Lower leg skin (tissue), 4 donors: ENCODE measurements around the gene CRAMP1. TPM values are rescaled to one million over a fixed set of nuclear protein-coding genes. Genes with fewer than 3 reads are reported as not detected.

Experiments
- DNase-seq, 2 donors: peaks; one replicate each; pipeline ENCODE4 v3.0.0-alpha.2; 2019; ENCODE audit warnings: low spot score in 2 of 2
- H3K4me3 ChIP-seq: fragments of 200-600 bp; sonication (generic); 2 replicates; pipeline ENCODE4 v1.5.1; 2017; ENCODE audit warnings: mild to moderate bottlenecking, low read depth; ENCODE audit not compliant: poor library complexity, severe bottlenecking
- POLR2A ChIP-seq, 2 donors: fragments of 450-650 bp; IDR thresholded peaks; one replicate each; pipeline ENCODE4 v1.6.1; 2016 to 2017; ENCODE audit warnings: antibody characterized with exemption in 2 of 2, mild to moderate bottlenecking in 1 of 2, moderate library complexity in 1 of 2
- WGBS, 2 donors: methylation state at CpG; one replicate each; pipeline ENCODE4 v1.1.5; 2018; 5-methylcytosine and 5-hydroxymethylcytosine counted together
- intact Hi-C: fragments of 100-400 bp; cut with DNase I; formaldehyde crosslinking; loops from one replicate; pipeline ENCODE4 v1.15.0; 2023; ENCODE audit warnings: low total_unique reads
- total RNA-seq, 4 donors: library from RNA; depleted of rRNA; stranded (reverse); fragments of >200 nt; gene quantifications; one replicate each; pipeline ENCODE4 v1.1.0, GENCODE V29; 2016
- TF ChIP-seq, protein P1 (sequence below), 3 donors: fragments of 450-650 bp; IDR thresholded peaks; one replicate each; pipeline ENCODE4 v1.5.1; 2016; ENCODE audit warnings: antibody characterized with exemption in 3 of 3, mild to moderate bottlenecking in 3 of 3, moderate library complexity in 2 of 3

The CRAMP1 gene
- total RNA-seq, 4 donors from 2014 or later, result 14.2 to 29.6 (median 19.3) TPM

DNA sequence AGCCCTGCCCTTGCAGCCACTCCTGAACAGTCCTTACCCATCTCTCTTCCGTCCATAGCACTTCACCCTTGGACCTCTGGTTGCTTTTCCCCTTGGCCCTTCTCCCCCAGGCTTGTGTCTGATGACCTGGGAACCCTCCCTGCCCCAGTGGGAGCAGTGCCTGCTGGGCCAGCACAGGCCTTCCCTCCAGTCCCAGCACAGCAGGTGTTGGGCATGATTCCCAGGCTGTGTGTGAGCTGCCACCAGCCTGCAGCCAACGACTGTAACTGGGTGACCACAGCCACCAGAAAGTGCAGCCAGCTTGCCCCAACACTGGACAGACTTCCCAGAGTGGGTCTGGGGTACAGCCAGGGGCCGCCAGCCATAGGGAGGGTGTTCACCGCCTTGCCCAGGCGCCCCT is 30.0 kb downstream of the CRAMP1 start:
- H3K4me3 ChIP-seq, result no peak overlapping the region
- DNase-seq, result no peak
- intact Hi-C loops, result no loop called here
- TF ChIP-seq POLR2A (IDR thresholded peaks at IDR 0.05), result no peak
- TF ChIP-seq, protein P1, sequence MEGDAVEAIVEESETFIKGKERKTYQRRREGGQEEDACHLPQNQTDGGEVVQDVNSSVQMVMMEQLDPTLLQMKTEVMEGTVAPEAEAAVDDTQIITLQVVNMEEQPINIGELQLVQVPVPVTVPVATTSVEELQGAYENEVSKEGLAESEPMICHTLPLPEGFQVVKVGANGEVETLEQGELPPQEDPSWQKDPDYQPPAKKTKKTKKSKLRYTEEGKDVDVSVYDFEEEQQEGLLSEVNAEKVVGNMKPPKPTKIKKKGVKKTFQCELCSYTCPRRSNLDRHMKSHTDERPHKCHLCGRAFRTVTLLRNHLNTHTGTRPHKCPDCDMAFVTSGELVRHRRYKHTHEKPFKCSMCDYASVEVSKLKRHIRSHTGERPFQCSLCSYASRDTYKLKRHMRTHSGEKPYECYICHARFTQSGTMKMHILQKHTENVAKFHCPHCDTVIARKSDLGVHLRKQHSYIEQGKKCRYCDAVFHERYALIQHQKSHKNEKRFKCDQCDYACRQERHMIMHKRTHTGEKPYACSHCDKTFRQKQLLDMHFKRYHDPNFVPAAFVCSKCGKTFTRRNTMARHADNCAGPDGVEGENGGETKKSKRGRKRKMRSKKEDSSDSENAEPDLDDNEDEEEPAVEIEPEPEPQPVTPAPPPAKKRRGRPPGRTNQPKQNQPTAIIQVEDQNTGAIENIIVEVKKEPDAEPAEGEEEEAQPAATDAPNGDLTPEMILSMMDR (IDR thresholded peaks at IDR 0.05), result no peak
- 79 to 89% methylated on average over 5 of the region's 5 CpGs for WGBS, 2 donors

DNA sequence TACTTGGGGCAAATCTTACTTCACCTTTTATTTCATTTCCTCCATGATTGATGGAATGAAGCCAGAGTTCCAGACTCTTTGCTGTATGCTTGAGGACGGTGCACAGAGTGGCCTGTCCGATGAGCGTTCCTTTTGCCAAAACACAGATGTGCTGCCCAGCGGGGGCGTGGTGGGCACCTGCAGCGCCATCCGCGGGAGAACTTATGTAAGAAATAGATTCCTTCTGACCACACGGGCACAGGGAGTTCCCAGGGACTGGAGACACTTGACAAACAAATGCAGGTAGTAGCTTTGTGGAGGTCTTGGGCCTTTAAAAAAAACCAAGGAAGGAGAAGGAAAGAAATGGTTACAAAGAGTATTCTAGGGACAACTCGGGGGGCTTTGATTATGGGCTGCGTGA is 30.6 kb downstream of the CRAMP1 start:
- TF ChIP-seq POLR2A (IDR thresholded peaks at IDR 0.05), result no peak
- TF ChIP-seq, protein P1 (IDR thresholded peaks at IDR 0.05), result no peak
- intact Hi-C loops, result no loop called here
- WGBS, 2 donors, result 93% methylated on average over 11 of the region's 11 CpGs
- H3K4me3 ChIP-seq, result no peak overlapping the region
- DNase-seq, result no peak

DNA sequence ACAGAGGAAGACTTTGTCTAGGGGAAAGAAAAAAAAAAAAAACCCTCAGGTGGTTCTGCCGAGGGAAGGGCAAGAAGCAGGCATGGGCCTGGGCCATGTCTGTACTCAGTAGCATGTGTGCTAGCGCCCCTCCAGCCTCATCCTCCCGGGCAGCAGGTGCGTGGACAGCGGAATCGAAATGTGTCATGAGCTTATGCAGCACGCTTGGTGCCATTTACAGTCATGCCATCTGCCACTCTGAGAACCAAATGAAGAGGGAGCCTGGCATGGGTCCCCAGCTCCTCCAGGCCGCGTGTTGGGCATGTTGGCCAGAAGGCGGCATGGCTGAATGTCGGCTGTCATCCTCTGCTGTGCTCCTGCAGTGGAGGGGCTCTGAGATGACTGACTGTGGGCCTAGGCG is 31.4 kb downstream of the CRAMP1 start:
- 92 to 93% methylated on average over 12 of the region's 12 CpGs for WGBS, 2 donors
- H3K4me3 ChIP-seq, result no peak overlapping the region
- DNase-seq, result no peak
- TF ChIP-seq POLR2A (IDR thresholded peaks at IDR 0.05), result no peak
- TF ChIP-seq, protein P1 (IDR thresholded peaks at IDR 0.05), result no peak
- intact Hi-C loops, result no loop called here

DNA sequence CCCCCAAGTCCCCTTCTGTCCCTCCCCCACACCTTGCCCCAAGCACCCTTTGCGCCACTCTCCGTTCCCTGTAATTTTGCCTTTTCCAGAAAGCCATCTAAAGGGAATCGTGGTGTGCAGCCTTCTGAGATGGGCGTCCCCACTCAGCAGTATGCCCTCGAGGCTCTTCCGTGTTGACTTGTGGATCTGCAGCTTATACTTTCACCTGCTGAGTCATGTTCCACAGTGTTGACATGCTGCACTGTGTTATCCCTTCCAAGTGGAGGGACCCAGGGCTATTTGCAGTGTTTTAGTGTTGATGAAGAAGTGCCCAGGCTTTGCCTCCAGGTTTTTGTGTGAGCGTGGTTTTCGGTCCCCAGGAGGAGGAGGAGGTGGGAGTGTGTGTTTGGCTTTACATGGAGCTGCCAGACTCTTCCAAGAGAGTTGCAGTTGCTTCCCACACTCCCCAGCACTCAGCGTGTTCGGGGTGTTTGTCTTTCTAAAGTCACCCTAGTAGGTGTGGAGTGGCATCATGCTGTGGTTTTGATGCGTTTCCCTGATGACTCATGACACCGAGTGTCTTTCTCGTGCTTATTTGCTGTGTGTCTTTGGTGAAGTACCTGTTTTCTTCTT is 33.9 kb downstream of the CRAMP1 start:
- TF ChIP-seq, protein P1 (IDR thresholded peaks at IDR 0.05), result no peak
- TF ChIP-seq POLR2A (IDR thresholded peaks at IDR 0.05), result no peak
- DNase-seq, result no peak
- no peak overlapping the region for H3K4me3 ChIP-seq
- 45 to 47% methylated on average over 13 of the region's 13 CpGs for WGBS, 2 donors
- intact Hi-C loops, result no loop called here

DNA sequence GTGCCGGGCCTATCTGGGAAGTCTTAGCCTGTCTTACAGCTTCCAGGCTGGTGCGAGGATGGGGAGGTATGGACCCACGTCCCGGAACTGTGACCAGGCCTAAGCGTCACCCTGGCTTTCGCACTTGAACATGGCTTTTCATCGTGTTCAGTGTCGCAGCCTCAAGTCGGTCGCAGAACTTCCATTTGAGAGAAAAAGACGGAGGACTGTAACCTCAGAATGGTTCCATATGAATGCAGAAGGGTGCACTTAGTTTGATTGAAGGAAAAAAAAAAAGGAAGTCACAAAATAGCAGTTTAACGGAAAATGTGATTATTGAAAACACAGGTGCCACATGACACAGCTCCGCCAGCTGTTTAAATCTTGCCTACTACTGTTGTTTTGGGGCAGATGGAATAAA is 35.7 kb downstream of the CRAMP1 start:
- 89 to 90% methylated on average over 13 of the region's 13 CpGs for WGBS, 2 donors
- intact Hi-C loops, result no loop called here
- no peak overlapping the region for H3K4me3 ChIP-seq
- no peak for DNase-seq
- TF ChIP-seq, protein P1 (IDR thresholded peaks at IDR 0.05), result no peak
- no peak for TF ChIP-seq POLR2A (IDR thresholded peaks at IDR 0.05)

DNA sequence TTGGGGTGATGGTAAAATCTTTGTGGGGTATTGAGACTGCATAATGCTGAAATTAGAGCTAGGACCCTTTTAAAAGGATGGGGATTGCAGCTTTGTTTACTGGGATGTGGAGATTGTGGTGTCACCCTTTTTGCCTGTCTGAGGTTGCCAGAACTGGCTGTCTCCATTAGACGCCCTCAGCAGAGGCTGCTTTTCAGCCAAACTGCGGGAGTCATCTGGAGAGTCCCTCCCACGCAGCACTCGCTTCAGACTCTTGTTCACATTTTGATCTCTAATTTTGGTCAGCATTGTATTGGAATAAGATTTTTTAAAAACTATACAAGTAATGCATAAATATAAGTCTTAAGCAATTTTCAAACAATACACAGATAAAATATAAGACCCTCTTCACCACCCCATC is 38.0 kb downstream of the CRAMP1 start:
- WGBS, 2 donors, result 81% methylated on average over 4 of the region's 4 CpGs
- TF ChIP-seq, protein P1 (IDR thresholded peaks at IDR 0.05), result no peak
- TF ChIP-seq POLR2A (IDR thresholded peaks at IDR 0.05), result no peak
- no peak overlapping the region for H3K4me3 ChIP-seq
- DNase-seq, result no peak
- intact Hi-C loops, result no loop called here
